ENCODE measurements around the gene NPFF. TPM values are rescaled to one million over a fixed set of nuclear protein-coding genes. Genes with fewer than 3 reads are reported as not detected.

Gene NPFF
- total and polyA plus RNA-seq, 2 of the 13 experiments (the other 11 are each of a cell fraction or from before 2014, with no cell fraction given), result not detected

DNA sequence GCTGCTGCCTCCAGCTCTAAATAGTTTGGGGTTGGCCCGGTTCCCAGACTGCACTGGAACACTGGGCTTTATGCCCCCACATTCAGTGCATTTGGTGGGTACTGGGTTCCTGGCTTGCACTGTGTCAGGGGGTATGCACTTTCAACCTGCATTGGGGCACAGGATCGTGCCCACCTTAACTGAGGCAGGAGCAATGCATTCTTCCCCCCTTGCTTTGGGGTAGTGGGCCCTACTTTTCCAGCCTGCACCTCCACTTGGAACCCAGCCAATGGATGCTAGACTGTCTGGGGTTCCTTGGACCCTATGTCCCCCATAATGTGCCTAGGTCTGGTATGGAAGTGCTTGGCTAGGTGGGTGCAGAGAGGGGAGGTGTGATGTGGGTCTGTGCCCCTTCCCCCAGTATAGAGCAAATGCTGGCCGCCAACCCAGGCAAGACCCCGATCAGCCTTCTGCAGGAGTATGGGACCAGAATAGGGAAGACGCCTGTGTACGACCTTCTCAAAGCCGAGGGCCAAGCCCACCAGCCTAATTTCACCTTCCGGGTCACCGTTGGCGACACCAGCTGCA lies 5.6 kb downstream of the NPFF start (continued):
- TF ChIP-seq ZNF577 (CRISPR knock-in tag; IDR thresholded peaks at IDR 0.05; ENCODE audit: borderline replicate concordance, low read depth) (no peak), ZKSCAN8 (CRISPR knock-in tag; IDR thresholded peaks at IDR 0.05; ENCODE audit: borderline replicate concordance) (no peak), POLR2G (IDR thresholded peaks at IDR 0.05; ENCODE audit: low read depth, low read length) (0 out of 2 replicates have a peak, but pooled peaks have one; percentile 13), POLR2AphosphoS2 (IDR thresholded peaks at IDR 0.05; ENCODE audit: low read depth, low read length) (no peak), RORA (CRISPR knock-in tag; IDR thresholded peaks at IDR 0.05) (no peak), KMT2A (CRISPR knock-in tag; IDR thresholded peaks at IDR 0.05) (0 out of 2 replicates have a peak, but pooled peaks have one; percentile 43), ZNF335 (CRISPR knock-in tag; IDR thresholded peaks at IDR 0.05) (peak; percentile 18; the same call in 1 of the 2 replicates), SRSF1 (optimal IDR thresholded peaks at IDR 0.05; ENCODE audit: low read depth, low read length) (no peak), BRF2 (CRISPR knock-in tag; IDR thresholded peaks at IDR 0.05) (0 out of 2 replicates have a peak, but pooled peaks have one; percentile 20), AGO1 (IDR thresholded peaks at IDR 0.05; ENCODE audit: low read depth, low read length, poor library complexity, severe bottlenecking) (peak; percentile 0), PAWR (CRISPR knock-in tag; IDR thresholded peaks at IDR 0.05; ENCODE audit: borderline replicate concordance) (no peak), ARID3A (IDR thresholded peaks at IDR 0.05; ENCODE audit: low read depth, low read length) (no peak), ZNF253 (CRISPR knock-in tag; IDR thresholded peaks at IDR 0.05; ENCODE audit: borderline replicate concordance) (peak; percentile 45; the same call in 1 of the 2 replicates), ZEB1 (IDR thresholded peaks at IDR 0.05; ENCODE audit: insufficient replicate concordance, low read depth) (no peak), EED (CRISPR knock-in tag; IDR thresholded peaks at IDR 0.05) (no peak), TARDBP (CRISPR knock-in tag; IDR thresholded peaks at IDR 0.05) (peak; percentile 13; the same call in 1 of the 2 replicates)
